GM12891 (cell line): ENCODE results near the gene RTCA.
"Not testable (repeated sequence)": the region's sequence is repeated elsewhere in the genome, so short reads cannot be mapped to it uniquely, and the experiment has no call there.

Source experiments
- DNase-seq: peaks from one replicate; pipeline ENCODE4 v3.0.0; 2011; ENCODE audit warnings: low spot score; ENCODE audit not compliant: insufficient read length
- FAIRE-seq: peaks from 2 replicates; lab custom pipeline; 2011; peaks lifted over from hg19 to GRCh38; lab: Jason Lieb, UNC
- PAX5 ChIP-seq: IDR thresholded peaks from 2 replicates; pipeline ENCODE4 v1.6.1; 2011; ENCODE audit warnings: low read length, moderate library complexity, mild to moderate bottlenecking; ENCODE audit not compliant: insufficient read depth, severe bottlenecking
- POLR2A ChIP-seq: IDR thresholded peaks from 2 replicates; pipeline ENCODE4 v1.6.1; 2011; ENCODE audit warnings: low read depth, low read length, control low read depth
- POLR2AphosphoS5 ChIP-seq: IDR thresholded peaks from 2 replicates; pipeline ENCODE4 v1.6.1; 2011; ENCODE audit warnings: low read depth, low read length, control low read depth
- POU2F2 ChIP-seq: IDR thresholded peaks from 2 replicates; pipeline ENCODE4 v1.6.1; 2011; ENCODE audit warnings: low read depth, mild to moderate bottlenecking, control low read depth, low read length, moderate library complexity
- SPI1 ChIP-seq: IDR thresholded peaks from 2 replicates; pipeline ENCODE4 v1.6.1; 2011; ENCODE audit warnings: low read depth, low read length, control low read depth
- TAF1 ChIP-seq: IDR thresholded peaks from 2 replicates; pipeline ENCODE4 v1.6.1; 2011; ENCODE audit warnings: low read depth, low read length, control low read depth

RTCA gene

DNA sequence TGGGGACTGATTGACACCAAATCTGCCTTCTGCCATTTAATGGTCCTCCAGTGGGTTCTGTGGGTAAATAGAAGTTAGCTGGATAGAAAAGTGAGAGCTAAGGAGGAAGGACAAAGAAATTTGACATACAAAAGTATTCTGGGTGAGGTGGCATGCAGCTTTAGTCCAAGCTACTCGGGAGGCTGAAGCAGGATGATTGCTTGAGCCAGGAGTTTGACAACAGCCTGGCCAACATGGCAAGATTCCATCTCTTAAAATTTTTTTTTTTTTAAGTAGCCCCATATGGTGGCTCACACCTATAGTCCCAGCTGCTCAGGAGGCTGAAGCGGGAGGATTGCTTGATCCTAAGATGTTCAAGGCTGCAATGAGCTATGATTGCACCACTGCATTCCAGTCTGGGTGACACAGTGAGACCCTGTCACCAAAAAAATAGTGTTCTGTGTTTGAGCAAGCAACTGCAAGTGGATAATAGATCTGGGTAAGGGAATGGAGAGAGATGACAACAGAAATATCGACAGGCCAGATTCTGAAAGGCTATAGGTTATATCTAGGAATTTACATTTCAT is 13.4 kb downstream of the RTCA start:
- TF ChIP-seq SPI1 (no peak), POU2F2 (no peak)
- no peak for FAIRE-seq
- no peak for DNase-seq

DNA sequence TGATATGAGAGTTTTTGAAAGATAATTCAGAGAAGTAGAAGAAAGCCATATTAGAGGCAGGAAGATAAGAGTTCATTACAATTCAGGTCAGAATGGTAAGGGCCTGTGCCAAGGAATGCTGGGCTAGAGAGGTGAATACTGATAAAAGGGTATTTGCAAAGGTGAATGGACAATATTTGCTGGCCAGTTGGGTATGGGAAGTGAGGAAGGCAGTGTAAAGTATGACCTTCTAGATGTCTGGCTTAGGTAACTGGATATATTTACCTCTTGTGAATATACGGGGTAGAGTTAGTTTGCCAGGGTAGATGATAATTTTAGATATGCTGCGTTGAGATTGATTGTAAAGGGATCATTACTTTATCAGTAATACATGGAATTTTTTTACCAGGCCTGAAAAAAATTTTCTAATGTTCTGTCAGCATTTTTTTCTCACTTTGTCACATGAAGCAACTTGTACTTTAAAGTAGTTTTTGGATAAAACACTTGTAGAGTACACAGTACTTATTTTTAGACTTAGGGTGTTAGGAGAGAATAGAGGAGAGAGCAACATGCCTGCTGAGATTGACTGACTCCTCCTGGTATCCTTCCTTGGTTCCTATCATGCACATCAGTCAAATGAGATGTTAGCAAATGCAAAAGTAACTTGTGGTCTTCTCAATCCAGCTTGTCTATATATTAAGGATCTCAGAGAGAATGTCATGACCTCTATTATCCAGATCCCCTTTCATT is 14.1 kb downstream of the RTCA start:
- TF ChIP-seq POU2F2 (no peak), PAX5 (no peak), TAF1 (no peak), POLR2AphosphoS5 (no peak), SPI1 (no peak), POLR2A (no peak)
- DNase-seq (no peak), FAIRE-seq (no peak)

DNA sequence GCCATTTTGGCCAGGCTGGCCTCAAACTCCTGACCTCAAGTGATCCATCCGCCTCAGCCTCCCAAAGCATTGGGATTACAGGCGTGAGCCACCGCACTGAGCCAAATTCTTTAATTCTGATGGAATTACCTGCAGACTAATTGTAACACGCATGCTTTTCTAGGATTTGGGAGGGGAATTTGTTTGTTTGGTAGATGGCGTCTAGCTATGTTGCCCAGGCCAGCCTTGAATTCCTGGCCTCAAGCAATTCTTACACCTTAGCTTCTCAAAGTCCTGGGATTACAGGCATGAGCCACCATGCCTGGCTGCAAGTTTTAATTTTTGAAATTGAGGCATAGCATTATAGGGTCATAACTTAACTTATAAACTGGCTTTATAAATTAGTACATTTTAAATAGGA is 18.6 kb downstream of the RTCA start:
- FAIRE-seq (no peak), DNase-seq (no peak)
- no peak for TF ChIP-seq PAX5
- TF ChIP-seq POU2F2 = no peak
- TF ChIP-seq POLR2A = no peak
- TF ChIP-seq SPI1 = no peak
- no peak for TF ChIP-seq POLR2AphosphoS5
- no peak for TF ChIP-seq TAF1

DNA sequence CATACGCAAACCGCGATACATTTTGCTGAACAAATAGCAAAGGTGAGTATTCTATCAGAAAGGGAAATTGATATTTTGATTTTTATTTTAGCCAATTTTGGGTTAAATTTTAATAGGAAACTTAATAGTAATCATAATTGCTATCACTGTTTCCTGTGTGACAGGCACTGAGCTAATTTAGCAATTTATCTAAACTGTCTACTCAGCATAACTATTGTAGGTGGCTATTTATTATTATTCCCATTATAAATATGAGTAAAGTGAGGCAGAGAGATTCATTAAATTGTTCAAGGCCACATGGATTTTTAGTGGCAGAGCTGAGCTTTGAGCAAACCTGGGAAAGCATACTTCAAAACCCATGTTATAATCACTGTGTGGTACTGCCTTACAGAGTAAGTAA is 21.1 kb downstream of the RTCA start:
- FAIRE-seq = no peak
- no peak for TF ChIP-seq POU2F2
- DNase-seq = no peak

DNA sequence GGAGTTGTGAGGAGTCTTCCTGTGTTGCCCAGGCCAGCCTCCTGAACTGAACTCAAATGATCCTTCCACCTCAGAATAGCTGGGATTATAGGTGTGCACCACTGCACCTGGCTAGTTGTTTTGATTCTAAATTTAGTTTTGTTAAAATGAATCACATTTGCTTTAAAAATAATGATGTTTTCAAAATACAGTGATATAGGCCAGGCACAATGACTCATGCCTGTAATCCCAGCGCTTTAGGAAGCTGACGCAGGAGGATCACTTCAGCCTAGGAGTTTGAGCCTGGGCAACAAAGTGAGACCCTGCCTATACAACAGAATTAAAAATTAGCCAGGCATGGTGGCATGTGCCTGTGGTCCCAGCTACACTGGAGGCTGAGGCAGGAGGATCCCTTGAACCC is 24.3 kb downstream of the RTCA start:
- no peak for DNase-seq
- TF ChIP-seq PAX5 = no peak
- TF ChIP-seq POLR2AphosphoS5 = no peak
- TF ChIP-seq POU2F2 = no peak
- no peak for TF ChIP-seq SPI1
- TF ChIP-seq TAF1 = no peak
- no peak for TF ChIP-seq POLR2A
- FAIRE-seq = no peak

DNA sequence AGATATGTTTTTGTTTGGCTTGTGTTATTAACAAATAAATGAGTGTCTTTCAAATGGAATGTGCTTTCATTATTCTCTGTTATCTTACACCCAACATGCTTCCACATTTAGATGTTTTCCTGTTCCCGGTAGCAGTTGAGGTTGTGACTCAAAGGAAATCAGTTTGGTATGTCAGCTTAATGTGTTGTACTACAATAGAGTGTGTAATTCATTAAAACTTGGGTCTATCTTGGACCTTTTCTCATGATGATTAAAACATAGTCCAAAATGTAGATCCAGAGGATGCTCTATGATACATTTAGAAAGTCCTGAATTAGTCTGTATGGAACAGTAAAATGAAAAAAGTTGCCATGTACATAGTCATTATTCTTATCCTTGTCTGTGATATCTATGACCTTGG is 26.7 kb downstream of the RTCA start:
- FAIRE-seq (no peak), DNase-seq (no peak)
- TF ChIP-seq TAF1 (no peak), POU2F2 (no peak), PAX5 (no peak), POLR2A (no peak), POLR2AphosphoS5 (no peak), SPI1 (no peak)

DNA sequence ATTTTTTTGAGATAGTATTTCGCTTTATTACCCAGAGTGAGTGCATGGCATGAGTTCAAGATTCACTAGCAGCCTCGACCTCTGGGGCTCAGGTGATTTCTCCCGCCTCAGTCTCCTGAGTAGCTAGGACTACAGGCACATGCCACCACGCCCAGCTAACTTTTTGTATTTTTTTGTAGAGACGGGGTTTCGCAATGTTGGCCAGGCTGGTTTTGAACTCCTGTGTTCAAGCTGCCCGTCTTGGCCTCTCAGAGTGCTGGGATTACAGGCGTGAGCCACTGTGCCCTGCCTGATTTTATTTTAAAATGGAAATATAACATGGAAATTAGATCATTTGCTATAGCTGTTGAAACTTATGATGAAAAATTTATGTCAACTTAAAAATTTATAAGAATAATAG is 30.1 kb downstream of the RTCA start:
- no peak for FAIRE-seq
- no peak for TF ChIP-seq PAX5
- TF ChIP-seq POLR2AphosphoS5 = no peak
- TF ChIP-seq POLR2A = no peak
- TF ChIP-seq TAF1 = no peak
- TF ChIP-seq POU2F2 = no peak
- no peak for TF ChIP-seq SPI1
- no peak for DNase-seq

DNA sequence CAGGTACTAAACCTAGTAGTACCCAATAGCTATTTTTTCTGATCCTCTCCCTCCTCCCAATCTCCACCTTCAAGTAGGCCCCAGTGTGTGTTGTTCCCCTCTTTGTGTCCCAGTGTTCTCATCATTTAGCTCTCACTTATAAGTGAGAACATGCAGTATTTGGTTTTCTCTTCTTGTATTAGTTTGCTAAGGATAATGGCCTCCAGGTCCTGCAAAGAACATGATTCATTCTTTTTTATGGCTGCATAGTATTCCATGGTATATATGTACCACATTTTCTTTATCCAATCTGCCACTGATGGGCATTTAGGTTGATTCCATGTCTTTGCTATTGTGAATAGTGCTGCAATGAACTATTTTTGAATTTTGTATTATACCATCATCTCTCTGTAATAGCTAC is 31.0 kb downstream of the RTCA start:
- DNase-seq, FAIRE-seq: not testable (repeated sequence)

DNA sequence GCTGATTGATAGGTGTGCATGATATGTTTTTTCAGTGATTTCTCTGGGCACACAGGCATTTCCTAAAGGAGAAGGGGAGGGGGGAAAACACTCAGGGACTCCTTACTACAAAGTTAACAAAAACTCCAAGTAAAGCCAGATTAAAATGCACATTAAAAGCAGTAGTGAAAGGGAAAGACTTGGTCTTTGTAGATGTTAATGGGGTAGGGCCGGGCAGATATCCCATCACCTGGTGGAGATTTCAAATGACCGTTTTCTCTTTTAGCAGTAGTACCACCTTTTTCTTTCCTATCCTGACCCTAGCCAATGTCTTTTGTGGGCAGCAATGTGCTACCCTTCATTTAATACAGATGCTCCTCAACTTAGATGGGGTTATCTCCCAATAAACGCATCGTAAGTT is 32.5 kb downstream of the RTCA start:
- FAIRE-seq (no peak), DNase-seq (no peak)
- TF ChIP-seq SPI1 (no peak), TAF1 (no peak), POU2F2 (no peak), PAX5 (no peak), POLR2A (no peak), POLR2AphosphoS5 (no peak)

DNA sequence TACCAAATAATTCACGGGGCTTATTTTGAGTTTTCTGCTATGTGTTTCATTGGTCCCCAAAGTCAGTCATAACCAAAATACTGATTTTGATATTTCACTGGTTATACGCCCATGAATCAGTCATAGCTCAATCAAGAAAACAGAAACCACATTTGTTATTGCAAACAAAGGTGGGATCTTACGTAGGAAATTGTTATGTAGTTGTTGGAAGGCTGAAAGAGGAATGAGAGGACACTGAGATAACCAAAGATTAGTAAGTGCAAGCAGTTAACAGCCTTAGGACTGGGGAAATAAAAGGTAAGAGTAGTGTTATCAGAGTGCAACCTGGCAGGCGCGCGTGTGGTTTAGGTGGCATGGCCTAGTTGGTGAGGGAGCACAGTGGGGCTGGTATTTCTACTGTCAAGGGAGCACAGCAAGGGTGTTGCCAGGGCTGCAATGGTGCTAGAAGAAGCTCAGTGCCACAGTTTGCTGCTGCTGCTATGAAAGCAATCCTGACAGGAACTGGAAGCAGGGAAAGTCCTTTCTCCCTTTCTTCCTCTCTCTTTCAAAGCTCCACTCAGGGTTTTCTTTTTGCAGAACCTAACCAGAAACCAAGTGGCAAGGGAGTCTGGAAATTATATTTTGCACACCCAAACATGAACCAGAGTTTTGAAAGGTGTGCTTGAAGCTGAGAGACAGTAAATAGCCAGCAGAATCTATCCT is 33.7 kb downstream of the RTCA start:
- TF ChIP-seq SPI1 (no peak), PAX5 (no peak), POLR2A (no peak), POU2F2 (no peak), POLR2AphosphoS5 (no peak), TAF1 (no peak)
- DNase-seq (no peak), FAIRE-seq (no peak)

DNA sequence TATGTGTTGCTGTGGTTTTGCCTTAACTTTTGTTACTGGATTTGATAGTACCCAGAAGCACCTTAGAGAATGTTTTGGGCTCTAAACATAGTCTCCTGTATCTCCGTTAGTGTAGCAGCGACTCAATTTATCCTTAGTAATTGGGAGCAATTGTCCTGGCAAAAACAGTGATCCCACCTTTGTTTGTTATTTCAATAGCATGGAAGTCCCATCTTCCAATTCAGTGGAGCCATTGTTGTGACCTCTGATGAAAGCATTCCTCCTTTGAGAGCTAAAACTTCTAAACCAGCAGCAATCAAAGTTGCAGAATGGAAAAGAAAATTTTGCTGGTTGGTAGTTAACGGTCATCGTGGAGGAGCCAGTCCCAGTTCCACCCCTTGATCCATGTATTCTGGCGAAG is 34.7 kb downstream of the RTCA start:
- DNase-seq (no peak), FAIRE-seq (no peak)
- no peak for TF ChIP-seq TAF1
- TF ChIP-seq SPI1 = no peak
- TF ChIP-seq PAX5 = no peak
- no peak for TF ChIP-seq POU2F2
- no peak for TF ChIP-seq POLR2AphosphoS5
